Activated gamma-delta T cell (primary cell): ENCODE measurements around the gene MUS81.
"Not testable (repeated sequence)": the region's sequence is repeated elsewhere in the genome, so short reads cannot be mapped to it uniquely, and the experiment has no call there.

Experiments
- DNase-seq: peaks from one replicate; lab custom pipeline; 2025; lab: John Stamatoyannopoulos, UW

The MUS81 gene

DNA sequence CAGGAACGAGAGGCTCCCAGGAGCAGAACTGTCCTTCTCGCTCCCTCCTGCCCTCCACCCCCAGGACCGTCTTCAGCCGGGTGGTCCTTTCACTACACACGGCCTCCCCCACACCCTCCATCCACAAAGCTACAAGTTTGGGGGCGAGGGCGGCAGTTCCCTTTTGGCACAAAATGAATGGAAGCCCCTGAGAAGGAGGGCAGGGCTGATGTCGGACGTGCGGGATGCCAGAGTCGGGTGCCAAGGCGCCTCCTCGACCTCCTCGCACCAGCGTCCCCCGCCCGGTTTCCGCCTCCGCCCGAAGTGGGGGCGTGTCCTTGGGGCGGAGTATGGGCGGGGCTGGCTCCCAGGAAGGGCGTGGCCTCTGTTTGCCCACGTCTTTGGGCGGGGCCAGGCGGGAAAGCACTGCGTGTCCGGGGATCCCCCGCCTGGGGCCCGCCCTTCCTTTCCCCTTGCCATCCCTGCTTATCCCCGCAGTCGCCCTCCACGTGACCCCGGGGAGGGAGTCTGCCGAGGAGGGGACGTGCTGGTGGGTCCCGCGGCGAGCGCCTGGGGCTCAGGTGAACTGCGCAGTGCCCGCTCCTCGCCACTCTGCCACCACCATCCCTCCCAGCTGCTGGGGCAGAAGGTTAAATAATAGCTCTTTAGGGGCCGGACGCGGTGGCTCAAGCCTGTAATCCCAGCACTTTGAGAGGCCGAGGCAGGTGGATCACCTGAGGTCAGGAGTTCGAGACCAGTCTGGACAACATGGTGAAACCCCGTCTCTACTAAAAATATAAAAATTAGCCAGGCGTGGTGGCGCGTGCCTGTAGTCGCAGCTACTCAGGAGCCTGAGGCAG is 13.3 kb downstream of the MUS81 start:
- DNase-seq, result peak; percentile 90

DNA sequence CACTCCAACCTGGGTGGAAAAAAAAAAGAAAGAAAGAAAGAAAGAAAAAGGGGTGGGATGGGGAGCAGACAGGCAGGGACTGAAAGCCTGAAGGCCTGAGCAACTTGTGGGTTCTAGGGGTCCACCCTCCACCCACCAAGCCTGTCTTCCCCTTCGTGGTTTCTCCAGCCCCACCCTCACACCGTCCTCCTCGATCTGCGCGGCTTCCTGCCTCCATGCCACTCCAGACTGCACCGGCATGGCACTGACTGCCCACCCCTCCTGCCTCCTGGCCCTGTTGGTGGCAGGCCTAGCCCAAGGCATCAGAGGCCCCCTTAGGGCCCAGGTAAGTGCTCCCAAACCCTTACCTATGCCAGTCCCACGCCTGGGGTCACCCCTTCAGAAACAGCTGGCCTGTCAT is 19.4 kb downstream of the MUS81 start, which contains the start of gene CTSW:
Gene CTSW, plus strand, starts transcription at position 221 of the 400 bp plus-strand sequence. Its CDS starts 18 bp downstream, at position 239.
- DNase-seq, result peak; percentile 45

DNA sequence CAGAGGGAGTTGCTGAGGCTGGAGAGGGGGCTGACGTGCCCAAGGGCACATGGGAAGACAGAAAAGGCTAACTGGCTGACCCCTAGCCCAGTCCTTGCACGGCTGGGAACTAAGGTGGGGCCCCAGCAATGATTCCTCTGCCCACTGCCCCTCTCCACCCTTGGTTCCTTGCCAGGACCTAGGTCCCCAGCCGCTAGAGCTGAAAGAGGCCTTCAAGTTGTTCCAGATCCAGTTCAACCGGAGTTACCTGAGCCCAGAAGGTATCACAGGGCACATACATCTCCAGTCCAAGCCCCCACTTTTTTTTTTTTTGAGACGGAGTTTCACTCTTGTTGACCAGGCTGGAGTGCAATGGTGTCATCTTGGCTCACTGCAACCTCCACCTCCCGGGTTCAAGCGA is 19.8 kb downstream of the MUS81 start:
- DNase-seq, result no peak

DNA sequence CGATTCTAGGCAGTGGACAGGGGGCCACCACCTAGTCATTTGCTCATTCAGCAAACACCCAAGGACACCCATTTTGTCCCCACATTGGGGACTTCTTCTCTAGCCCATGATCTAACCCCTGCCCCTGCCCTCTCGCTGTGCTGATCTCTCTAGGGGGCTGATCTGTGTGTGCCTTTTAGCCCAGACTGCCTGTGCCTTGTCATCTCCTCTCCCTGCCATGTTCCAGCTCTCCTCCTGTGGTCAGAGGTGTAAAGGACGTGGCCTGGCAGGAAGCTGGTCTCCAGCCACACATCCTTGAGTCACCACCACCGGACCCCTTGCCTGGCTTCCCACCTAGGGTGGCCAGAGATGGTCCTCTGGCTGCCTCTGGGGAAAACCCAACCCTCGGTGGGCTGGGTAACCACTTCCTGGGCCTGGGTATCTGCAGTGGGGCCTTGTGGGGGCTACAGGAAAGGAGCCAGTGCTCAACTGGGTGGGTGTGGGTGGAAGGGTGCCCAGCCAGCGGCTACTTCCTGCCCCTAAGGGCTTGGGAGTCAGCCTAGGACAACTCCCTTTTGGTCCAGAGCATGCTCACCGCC is 20.7 kb downstream of the MUS81 start:
- DNase-seq, result no peak

DNA sequence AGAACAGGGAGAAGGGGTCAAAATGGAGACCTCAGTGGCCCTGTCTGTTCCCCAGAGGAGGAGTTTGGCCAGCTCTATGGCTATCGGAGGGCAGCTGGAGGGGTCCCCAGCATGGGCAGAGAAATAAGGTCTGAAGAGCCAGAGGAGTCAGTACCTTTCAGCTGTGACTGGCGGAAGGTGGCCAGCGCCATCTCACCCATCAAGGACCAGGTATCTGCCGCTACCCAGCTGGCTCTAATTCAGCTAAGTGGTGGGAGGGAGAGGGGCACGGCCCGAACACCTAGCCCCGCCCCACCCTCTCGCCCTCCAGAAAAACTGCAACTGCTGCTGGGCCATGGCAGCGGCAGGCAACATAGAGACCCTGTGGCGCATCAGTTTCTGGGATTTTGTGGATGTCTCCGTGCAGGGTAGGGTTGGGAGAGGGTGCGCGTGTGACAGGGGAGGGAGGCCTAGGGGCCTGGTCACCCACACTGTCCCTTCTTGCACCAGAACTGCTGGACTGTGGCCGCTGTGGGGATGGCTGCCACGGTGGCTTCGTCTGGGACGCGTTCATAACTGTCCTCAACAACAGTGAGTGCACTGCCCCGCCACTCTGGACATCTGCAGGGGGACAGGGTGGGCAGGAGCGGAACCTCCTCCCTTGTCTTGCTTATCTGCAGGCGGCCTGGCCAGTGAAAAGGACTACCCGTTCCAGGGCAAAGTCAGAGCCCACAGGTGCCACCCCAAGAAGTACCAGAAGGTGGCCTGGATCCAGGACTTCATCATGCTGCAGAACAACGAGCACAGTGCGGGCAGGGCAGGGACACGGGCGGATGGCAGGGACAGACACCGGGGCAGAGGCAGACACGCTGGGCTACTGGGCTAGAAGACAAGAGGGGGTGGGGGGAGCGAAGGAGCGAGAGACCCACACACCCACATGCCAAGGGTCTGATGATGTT is 22.2 kb downstream of the MUS81 start:
- DNase-seq, result no peak

DNA sequence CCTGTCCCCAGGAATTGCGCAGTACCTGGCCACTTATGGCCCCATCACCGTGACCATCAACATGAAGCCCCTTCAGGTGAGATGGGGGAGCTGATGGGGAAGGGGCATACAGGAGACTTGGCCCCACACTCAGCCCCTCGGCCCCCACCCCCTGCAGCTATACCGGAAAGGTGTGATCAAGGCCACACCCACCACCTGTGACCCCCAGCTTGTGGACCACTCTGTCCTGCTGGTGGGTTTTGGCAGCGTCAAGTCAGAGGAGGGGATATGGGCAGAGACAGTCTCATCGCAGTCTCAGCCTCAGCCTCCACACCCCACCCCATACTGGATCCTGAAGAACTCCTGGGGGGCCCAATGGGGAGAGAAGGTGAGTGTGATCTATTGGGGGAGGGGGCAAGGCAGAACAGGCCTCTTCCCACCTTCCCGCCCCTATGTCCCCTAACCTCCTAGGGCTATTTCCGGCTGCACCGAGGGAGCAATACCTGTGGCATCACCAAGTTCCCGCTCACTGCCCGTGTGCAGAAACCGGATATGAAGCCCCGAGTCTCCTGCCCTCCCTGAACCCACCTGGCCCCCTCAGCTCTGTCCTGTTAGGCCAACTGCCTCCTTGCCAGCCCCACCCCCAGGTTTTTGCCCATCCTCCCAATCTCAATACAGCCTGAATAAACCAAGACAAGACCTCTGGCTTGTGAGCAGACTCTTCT is 23.0 kb downstream of the MUS81 start:
- DNase-seq, result no peak

DNA sequence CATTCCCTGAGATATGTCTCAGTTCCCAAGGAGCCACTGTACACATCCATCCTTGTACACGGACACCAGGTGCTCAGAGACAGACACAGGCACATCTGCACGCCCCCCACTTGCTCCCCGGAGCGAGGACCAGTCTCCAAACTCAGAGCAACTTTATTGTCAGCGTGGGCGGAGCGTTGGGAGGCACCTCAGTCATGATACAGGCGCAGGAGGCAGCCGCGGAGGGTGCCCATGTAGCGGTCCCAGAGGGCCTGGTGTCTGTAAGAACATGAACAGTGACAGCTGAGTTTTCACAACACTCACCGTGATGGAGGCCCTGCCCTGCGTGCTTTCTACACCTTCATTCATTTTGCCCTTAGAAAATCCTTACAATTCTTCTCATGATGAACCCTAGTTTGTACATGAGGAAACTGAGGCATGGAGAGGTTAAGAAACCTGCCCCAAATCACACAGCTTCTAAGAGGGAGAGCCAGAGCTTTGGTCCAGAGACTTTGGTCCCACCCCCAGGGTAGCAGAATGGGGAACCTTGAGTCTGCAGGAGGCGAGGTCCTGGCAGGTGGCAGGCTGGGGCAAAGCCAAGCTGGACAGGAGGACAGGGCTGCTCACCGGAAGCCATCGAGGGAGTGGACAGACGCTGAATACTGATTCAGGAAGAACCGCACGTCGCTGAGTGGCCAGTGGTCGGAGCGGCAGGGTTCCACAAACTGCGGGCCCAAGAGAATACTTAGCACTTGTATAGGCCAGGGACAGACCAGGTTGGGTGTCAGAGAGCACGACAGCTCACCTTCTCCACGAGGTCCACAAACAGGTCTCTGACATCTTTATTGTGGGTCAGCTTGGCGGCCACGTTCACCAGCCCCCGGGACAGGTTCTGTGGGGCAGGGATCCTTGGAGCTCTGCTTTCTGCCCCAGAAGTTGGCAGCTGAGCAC is 23.8 kb downstream of the MUS81 start:
- no peak for DNase-seq

DNA sequence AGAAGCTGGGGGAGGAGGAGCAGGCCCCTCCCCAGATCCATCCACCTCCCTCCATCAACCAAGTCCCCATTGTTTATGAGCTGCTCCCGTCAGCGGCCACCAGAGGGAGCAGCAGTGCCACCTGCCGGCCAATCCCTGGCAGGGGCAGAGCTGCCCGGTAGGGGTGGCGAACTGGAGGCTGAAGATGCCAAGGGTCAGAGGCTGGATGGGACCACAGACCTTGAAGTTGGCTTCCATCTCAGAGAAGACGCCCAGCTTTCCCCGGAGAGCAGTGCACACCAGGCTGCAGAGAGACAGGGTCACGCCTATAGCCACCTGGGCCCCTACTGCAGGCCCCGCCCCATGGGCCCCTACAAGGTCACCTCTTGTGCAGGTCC is 24.5 kb downstream of the MUS81 start:
- DNase-seq, result peak; percentile 51

DNA sequence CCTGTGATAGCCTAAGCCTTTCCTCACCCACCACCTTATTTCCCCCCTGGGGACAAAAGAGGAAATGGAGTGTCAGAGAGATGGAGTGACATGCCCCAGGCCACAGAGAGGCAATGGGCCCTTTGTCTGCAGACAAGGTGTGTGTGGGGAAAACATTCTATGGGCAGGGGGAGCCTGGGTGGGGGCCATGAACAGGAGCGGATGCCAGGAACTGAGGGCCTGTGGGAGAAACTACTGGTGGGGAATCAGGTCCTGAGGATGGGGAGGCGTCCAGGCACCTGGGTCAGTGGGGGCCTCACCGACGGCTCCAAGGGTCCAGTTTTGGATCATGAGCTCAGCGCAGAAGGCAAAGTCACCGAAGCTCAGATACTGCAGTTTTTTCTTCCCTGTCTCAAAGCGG is 25.0 kb downstream of the MUS81 start:
- no peak for DNase-seq

DNA sequence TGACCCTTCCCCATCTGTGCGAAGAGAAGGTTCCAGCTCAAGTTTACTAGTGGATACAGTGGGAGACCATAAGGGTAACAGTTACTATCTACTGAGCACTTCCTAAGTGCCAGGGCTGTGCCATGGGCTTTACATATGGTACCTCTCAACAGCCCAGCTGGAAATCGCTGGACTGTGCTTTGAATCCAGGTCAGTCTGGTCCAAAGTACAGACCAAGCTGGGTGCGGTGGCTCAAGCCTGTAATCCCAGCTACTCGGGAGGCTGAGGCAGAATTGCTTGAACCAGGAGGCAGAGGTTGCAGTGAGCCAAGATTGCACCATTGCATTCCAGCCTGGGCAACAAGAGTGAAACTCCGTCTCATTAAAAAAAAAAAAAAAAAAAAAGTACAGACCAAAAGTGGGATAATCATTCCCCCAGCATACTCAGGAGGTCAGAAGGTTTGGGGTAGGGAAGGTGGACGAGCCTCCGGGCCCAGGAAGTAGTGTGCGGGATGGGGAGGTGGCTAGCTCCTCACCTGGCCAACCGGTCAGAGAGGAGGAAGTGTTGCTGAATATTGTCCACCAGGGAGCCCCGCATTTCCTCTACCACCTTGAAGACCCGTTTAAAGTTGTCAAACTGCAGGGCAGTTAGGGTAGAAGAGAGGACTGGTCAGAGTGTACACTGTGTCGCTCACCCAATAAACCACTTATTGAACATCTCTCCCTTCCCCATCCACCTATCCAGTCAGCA is 25.7 kb downstream of the MUS81 start:
- DNase-seq, result no peak

DNA sequence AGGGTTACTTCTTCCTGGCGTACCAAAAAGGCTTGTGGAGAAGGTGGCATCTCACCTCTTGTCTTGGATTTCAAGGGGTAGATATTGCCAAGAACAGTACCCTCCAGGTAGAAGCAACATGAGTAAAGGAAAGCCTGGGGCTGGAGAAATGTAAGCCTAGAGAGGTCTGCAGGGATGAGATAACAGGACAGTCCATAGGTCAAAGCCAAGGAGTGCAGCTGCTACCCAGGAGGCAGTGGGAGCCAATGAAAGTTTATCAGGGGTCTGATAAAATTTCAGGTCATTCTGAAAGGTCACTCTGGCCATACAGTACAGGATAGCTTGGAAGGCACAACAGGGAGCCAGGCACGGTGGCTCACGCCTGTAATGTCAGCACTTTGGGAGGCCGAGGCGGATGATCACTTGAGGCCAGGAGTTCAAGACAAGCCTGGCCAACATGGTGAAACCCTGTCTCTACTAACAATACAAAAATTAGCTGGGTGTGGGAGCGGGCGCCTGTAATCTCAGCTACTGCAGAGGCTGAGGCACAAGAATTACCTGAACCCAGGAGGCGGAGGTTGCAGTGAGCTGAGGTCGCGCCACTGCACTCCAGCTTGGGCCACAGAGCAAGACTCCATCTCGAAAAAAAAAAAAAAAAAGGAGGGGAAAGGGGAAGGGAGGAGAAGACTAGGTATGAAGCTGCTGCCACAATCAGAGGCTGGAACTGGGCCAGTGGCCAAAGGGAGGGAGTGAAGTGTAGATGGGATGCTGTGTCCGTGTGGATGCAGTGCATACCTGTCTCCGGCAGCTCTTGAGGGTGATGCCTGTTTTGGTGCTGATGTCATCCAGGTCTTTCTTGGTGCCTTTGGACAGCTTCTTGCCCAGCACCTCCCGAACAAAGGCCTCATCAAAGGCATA is 26.8 kb downstream of the MUS81 start:
- DNase-seq, result no peak

DNA sequence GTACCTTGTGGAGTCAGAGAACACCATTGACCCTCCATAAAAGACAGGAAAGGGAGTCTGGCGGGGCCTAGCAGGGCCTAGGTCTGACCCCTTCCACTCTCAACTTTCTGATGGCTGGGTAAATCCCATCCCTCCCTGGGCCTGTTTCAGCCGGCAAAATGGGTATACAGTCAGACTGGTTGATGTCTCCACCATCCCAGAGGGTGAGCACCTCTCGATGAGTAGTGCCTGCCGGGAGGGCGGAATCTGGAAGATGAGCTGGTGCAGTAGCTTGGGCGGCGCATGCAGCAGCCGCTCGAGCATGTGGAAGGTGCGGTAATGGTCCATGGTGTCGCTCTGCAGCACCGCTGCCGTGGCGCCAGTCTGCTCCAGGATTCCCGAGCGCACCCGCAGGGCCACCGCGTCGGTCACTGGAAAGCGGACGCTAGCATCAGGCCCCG is 27.5 kb downstream of the MUS81 start:
- no peak for DNase-seq

DNA sequence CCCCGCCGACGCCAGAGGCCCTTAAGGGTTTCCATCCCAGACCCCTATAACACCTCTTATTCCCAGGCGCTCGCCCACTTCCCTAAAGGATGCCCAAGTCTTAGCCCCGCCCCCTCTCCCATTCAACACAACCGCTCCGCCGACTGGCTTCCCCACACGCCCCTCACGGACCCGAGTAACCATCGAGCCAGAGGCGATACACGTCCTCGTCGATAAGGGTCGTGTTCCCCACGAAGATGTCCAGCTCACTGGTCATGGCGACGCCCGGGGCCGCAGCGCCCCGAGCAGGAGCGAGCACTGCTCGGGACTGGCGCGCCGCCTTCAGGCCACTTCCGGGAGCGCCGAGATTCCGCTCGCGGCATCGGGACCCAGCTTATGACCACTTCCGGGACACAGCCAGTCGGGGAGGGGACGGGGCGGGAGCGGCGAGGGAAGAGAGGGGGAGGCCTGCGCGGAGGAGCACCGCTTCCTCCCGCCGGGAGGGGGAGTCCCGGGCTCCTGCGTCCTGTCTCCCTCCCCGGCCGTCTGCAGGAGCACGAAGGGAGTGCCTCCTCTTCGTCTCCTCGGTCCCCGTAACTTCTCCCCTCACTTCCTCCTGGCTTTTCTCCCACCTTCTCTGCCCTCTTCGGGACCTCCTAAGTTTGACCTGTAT is 28.1 kb downstream of the MUS81 start, which contains the start of gene FIBP:
Gene FIBP, minus strand, starts transcription at position 309 of the 652 bp plus-strand sequence. Its CDS starts 53 bp downstream, at position 256.
- peak; percentile 93 for DNase-seq

DNA sequence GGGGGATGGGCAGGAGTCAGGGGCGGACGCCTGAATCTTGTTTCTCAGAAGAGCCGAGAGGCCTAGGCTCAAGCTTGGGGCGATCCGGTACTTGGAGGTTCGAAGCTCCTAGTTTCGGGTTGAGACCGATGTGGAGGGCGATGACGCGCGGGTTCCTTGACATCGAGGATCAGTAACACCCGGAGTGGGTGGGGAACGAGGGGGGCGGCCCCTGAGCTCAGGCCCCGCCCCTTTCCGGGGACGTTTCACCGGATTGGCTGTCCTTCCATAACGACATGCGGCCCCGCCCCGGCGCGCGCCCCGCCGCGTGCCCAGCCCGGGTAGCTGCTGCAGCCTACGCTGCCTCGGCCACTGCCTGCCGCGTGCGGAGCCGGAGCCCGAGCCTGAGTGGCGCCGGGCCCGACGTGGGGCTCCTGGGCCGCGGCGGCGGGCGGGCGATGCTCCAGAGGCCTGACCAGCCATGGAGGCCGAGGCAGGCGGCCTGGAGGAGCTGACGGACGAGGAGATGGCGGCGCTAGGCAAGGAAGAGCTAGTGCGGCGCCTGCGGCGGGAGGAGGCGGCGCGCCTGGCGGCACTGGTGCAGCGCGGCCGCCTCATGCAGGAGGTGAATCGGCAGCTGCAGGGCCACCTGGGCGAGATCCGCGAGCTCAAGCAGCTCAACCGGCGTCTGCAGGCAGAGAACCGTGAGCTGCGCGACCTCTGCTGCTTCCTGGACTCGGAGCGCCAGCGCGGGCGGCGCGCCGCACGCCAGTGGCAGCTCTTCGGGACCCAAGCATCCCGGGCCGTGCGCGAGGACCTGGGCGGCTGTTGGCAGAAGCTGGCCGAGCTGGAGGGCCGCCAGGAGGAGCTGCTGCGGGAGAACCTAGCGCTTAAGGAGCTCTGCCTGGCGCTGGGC is 30.3 kb downstream of the MUS81 start, which contains the start of gene CCDC85B:
Gene CCDC85B, plus strand, starts transcription at position 350 of the 895 bp plus-strand sequence. Its CDS starts 111 bp downstream, at position 461.
- DNase-seq, result peak; percentile 94

DNA sequence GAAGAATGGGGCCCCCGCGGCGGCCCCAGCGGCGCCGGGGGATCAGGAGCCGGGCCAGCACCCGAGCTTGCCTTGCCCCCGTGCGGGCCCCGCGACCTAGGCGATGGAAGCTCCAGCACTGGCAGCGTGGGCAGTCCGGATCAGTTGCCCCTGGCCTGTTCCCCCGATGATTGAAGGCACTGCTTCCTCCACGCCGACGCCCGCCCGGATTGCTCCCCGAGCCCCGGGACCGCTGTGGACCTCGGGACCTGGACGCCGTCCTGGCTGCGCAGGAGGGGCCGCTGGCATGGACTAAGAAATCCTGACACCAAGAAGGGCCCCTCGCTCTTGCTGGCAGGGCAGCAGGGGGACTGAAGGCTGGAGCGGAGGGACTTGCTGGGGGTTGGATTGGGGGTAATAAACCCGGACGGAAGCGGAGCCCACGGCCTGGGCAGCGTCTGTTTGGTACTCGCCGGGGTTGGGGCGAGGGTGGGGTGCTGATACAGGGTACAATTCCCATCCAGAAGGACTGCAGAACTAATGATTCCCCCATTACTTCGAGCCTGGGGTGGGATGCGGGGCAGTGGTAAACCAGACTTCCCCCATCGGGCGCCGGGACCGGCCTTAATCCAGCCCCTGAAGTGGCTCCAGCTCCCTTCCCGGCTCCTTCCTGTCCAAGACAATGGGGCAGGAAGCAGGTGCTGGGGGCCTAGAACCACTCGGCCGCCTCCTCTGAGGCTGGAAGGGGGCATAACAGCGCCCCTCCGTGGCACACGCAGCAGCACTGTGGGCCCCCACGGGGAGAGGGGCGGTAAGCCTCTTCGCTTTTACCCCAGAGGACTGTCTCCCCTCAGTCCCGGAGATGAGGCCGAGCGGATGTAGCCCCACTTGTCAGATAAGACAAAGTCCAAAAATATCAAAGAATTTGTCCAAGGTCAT is 31.2 kb downstream of the MUS81 start:
- DNase-seq, result no peak

DNA sequence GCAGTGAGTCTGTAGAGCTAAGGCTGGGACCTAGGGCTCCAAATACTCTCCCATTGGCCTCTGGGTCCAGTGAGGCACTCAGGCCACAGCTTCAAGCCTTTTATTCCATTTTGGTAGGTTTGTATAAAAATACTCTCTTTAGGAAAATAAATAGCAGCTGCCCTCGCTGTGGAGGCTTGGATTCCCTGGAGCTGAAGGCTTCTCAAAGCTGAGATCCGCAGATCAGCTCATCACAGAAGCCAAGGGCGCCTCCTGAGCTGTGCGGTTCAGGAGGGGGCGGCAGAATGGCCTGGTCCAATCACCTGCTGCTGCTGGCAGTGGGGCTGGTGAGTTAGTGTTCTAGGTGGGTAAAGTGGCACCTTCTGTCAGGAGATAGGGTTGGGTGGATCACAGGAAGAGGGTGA is 31.9 kb downstream of the MUS81 start:
- DNase-seq, result not testable (repeated sequence)
